GM12874 (cell line): ENCODE data around the gene G6PD.
A peak's percentile ranks its signal among the peaks of the same experiment; 100 is the strongest.

Experiments
- CTCF ChIP-seq: IDR thresholded peaks from 2 replicates; pipeline ENCODE4 v1.5.1; 2011; ENCODE audit warnings: low read depth, mild to moderate bottlenecking, control low read depth, low read length, moderate library complexity; ENCODE audit not compliant: insufficient read depth

The G6PD gene

GRCh38 chrX:154540897-154541535 lies 5.6 kb downstream of the G6PD start:
- TF ChIP-seq CTCF: no peak

- no peak for TF ChIP-seq CTCF
Measured at GRCh38 chrX:154539077-154539476, 7.6 kb downstream of the G6PD start.

GRCh38 chrX:154535892-154536291 lies 10.8 kb downstream of the G6PD start:
- TF ChIP-seq CTCF: no peak

- peak; percentile 90 for TF ChIP-seq CTCF
Measured at GRCh38 chrX:154534526-154535322, 11.9 kb downstream of the G6PD start.

GRCh38 chrX:154532690-154533089 lies 14.0 kb downstream of the G6PD start:
- no peak for TF ChIP-seq CTCF

GRCh38 chrX:154531626-154532025 lies 15.0 kb downstream of the G6PD start:
- no peak for TF ChIP-seq CTCF

- no peak for TF ChIP-seq CTCF
Measured at GRCh38 chrX:154530286-154530685, 16.4 kb downstream of the G6PD start.
